Measurements from ENCODE around the gene RNF115.
"Not testable (repeated sequence)": the region's sequence is repeated elsewhere in the genome, so short reads cannot be mapped to it uniquely, and the experiment has no call there.

The RNF115 gene

DNA sequence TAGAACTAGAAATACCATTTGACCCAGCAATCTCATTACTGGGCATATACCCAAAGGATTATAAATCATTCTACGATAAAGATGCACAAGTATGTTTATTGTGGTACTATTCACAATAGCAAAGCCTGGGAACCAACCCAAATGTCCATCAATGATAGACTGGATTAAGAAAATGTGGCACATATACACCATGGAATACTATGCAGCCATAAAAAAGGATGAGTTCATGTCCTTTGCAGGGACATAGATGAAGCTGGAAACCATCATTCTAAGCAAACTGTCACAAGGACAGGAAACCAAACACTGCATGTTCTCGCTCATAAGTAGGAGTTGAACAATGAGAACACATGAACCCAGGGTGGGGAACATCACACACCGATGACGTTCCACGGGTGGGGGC lies 97.7 kb downstream of the RNF115 start:
- not testable (repeated sequence) for DNase-seq

GRCh38 chr1:145720878-145721671 lies 102.8 kb downstream of the RNF115 start:
- peak; percentile 52 for DNase-seq

DNA sequence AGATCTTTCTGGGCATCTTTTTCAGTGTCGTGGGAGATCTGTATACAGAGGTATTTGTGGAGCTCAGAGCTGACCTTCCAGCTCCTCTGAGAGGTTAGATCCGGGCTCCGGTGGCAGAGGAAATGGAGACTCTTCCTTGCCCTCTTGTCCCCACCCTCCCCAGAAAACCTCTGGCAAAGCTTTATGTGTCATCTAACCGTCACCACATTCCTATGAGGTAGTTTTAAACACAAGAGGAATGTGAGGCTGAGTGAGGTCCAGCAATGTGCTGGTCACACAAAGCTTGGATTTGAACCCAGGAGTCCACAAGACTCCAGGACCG lies 103.4 kb downstream of the RNF115 start:
- no peak for DNase-seq

DNA sequence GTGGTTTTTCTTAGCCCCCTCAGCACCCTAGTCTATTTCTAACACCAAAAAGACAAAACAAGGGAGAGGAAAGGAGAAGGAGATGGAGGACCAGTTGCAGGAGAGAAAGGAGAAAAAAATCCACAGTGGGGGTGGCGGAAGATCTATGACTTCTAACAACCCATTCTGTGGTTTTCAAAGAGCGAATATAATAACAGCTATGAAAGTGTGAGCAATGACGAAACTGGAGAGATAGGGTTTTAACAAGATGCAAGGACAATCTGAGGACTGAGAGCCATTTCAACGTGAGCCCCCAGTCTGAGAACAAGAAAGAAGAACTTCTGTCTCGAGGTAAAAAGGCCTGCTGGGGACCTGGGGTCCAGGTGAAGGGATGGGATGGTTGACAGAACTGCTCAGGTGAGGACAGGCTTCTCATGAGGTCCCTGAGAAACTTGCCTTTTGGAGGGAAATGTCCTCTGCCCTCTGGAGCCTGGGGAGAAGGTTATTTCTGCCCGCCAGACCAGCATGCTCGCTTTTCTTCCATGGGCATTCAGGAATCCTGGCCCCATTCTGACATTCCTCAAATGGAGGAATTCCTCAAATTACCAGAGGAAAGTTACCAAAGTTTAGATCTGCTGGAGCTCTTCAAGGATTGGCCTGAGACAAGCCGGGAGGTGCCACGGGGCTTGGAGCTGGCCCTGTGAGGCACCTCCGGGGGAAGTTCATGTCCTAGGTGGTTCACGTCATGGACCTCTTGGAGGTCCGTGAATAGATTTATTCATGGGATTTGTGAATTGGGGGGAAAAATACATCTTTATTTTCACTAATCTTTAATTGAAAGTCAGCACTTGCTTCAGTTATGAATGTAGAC lies 104.4 kb downstream of the RNF115 start, which contains the start of gene CD160:
Gene CD160, plus strand, starts transcription at position 270 of the 850 bp plus-strand sequence. CDS start 8,829 bp downstream, outside the sequence.
- no peak for DNase-seq

DNA sequence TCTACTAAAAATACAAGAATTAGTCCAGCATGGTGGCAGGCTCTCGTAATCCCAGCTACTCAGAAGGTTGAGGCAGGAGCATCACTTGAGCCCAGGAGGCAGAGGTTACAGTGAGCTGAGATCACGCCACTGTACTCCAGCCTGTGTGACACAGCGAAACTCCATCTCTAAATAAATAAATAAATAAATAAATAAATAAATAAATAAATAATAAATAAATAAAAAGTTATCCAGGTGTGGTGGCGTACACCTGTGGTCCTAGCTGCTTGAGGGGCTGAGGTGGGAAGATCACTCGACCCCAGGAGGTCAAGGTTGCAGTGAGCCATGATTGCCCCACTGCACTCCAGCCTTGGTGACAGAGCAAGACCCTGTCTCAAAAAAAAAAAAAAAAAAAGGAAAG lies 105.4 kb downstream of the RNF115 start:
- not testable (repeated sequence) for DNase-seq

DNA sequence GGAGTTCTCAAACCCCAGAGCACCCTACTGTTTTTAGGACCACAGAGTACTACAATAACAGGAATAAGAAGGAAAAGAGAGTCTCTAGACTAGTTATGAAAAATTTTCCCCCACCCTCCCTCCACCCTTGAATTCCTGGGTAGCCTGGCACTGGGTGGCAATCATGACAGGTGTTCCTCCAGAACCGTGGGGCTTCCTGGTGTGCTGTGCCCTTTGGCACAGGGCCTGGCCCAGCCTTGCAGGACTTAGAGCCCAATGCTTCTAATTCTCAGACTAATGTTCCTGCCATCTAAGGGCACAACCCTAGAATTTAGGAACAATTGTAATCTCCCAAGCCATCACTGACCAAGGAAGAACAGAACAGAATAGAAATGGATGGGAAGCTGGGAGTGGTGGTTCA lies 106.1 kb downstream of the RNF115 start:
- DNase-seq = no peak

DNA sequence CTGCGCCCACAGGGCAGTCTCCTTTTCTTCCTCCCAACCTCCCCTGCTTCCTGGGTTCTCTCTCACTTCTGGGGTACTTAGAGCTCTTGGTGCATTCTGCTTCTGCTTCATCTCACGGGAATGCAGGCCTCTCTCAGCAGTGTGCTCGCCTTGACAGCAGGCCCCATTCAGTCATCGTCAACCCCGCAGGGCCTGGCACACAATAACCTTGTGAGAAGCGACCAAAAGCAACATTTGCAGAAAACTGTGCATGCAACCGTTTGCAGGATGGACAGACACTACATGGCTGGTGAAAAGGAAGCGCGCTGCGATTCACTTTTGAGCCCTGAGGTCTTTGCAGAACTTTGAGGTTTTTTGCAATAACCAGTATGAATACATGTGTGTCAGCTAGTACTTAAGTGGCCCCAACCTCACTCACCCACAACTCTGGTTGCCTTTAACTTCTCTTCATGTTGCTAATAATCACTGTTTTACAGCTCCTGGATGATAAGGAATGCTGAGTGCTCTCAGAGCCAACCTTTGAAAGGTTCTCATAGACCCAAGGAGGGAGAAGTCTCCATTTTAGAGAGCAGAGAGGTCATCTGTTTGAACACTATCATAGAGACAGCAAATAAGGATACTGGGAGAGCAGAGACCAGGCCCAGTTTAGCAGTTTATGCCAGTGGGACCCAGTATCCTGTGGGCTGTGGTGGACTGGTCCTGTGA lies 107.1 kb downstream of the RNF115 start:
- DNase-seq = no peak

DNA sequence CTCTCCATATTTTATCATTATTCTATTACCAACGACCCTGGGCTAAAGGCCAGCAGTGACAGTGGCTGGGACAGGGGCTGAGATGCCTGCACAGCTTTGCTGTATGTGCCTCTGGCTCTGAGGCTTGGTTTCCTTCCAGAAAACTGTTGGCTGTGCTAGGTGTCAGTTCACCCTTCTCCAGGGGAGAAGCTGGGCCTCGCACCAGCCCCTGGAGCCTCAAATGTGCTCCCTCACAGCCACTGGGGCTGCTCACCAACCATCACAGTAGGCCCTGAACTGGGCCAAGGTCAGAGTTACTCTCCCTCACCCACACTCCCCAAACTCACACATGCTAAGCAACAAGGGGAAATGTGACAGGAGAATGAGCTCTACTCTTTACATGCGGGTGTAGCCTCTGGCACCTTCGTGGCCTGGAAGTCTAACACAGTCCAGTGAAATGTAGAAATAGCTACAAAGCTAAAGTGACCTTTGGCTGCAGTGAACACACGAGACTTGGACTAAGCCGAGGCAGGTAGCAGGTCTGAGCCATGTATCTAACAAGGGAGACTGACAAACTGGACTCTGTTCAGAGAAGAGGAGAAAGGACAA lies 109.3 kb downstream of the RNF115 start:
- no peak for DNase-seq

GRCh38 chr1:145711213-145711651 lies 112.7 kb downstream of the RNF115 start:
- no peak for DNase-seq

GRCh38 chr1:145710291-145711027 lies 113.4 kb downstream of the RNF115 start:
- no peak for DNase-seq

- DNase-seq = no peak
These were observed 115.8 kb downstream of the RNF115 start for GRCh38 chr1:145708063-145708462.

- DNase-seq = no peak
These were observed 116.6 kb downstream of the RNF115 start, which contains the start of gene PDZK1 for GRCh38 chr1:145707183-145707867. Gene PDZK1, minus strand, starts transcription at chr1:145707368. Its CDS starts 19,347 bp downstream, at chr1:145688021.

DNA sequence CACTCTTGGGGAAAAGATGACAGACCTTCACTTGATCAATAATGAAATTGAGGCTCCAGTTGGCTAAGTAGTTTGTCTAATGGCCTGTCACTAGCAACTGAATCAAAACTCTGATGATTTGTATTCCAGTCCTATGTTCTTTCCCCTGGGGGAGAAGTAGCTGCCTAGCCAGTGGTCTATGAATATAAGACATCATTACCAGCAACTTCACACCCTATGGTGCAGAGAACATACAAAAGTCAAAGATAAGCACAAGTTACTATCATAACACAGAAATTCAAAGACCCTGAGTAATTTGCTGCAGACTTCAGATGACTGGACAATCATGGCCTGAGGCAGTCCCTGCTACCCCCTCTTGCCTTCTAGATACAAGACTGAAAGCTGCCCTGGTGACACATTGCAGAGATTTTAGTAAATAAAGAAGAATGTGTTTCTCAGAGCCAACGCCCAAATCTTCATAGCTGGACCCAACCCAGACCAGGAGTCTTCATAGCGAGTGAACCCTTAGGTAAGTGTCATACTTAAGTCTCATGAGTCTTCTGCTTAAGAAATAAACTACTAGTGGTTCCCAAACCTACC lies 117.7 kb downstream of the RNF115 start:
- DNase-seq = no peak

DNA sequence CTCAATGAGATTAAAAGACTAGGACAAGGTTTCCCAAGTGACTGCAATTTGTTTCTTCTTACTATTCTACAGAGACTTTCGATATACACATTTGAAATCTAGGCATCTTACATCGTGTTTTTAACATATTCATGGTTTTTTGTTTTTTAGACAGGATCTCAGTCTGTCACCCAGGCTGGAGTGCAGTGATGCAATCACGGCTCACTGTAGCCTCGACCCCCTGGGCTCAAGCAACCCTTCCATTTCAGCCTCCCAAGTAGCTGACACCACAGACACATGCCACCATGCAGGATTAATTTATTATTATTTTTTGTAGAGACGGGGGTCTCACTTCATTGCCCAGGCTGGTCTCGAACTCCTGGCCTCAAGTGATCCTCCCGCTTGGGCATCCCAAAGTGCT lies 118.3 kb downstream of the RNF115 start:
- DNase-seq = no peak

DNA sequence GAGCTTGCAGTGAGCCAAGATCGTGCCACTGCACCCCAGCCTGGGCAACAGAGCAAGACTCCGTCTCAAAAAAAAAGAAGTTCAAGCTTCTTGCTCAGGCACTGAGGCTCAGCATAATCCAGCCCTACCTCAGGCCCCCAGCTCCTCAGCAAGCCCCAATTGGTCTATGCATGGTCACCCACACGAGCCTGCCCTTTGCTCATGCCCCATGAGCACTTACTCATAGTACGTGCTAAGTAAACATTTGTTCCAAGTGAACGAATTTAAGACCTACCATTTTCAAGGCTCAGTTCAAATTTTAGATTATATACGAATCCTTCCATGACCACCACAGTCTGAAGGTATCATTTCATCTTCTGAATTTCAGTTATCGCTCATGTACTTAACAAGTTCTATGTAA lies 121.1 kb downstream of the RNF115 start:
- DNase-seq = no peak

- no peak for DNase-seq
These were observed 121.8 kb downstream of the RNF115 start for GRCh38 chr1:145702052-145702451.

- DNase-seq = no peak
These were observed 122.5 kb downstream of the RNF115 start for GRCh38 chr1:145701306-145701862.

DNA sequence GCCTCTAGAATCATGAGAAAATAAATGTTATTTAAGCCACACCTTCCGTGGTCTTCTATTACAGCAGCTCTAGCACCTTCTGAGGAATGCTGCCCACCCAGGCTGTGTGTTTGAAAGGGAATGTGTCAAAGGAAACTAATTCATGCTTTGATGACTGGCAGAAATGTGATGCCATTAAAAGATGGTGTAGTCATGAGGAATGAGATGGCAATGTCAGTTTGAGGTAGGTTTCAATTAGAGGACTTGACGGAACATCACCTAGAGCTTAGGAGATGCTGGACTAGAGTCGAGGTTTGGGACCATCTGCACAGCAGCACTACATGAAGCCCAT lies 127.3 kb downstream of the RNF115 start:
- no peak for DNase-seq

DNA sequence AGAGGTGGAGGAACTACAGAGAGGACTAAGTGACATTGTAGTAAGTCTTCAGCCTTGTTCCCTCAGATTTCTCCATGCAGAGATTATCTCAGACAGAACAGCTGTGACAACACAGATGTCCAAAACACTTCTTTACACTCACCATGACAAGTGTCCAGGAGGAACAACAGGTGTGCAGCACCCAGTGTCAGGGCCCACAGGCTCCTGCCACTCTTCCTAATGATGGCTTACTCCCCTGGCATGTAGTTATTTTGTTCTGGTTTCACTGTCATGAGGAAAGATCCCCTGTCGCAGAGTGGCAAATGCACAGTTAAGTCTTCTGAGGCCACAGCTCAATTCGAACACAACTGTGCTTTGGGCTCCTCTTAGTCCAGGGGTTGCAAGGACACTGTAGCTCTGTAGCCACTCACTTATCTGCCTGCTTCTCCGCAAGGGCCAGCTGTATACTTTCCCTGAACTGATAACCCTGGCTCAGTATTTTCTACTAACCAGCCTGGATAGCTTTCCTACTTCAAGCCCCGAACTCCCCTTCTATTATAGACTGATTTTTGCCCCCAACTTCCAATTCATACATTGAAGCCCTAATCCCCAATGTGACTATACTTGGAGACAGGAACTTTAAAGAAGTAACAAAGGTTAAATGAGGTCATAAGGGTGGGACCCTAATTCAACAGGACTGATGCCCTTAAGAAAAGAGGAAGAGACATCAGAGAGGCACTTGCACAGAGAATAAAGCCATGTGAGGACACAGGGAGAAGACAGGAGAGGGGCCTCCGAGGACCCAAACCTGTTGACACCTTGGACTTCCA lies 127.9 kb downstream of the RNF115 start:
- no peak for DNase-seq

Measured in hematopoietic multipotent progenitor cell treated with erythropoietin and hydrocortisone succinate and interleukin-3 and kit ligand, for 8 days (in vitro differentiated cells).